ENCODE measurements around the gene BOD1.

GRCh38 chr5:173602423-173602822 is 14.0 kb downstream of the BOD1 start:
- TF ChIP-seq CTCF (IDR thresholded peaks at IDR 0.05): no peak
- no peak for TF ChIP-seq POLR2A (IDR thresholded peaks at IDR 0.05)
- TF ChIP-seq EP300 (IDR thresholded peaks at IDR 0.05): no peak

All from ovary (tissue), 3 donors.